ENCODE data around the gene SGF29. TPM values are rescaled to one million over a fixed set of nuclear protein-coding genes. Genes with fewer than 3 reads are reported as not detected.
"Not testable (repeated sequence)": the region's sequence is repeated elsewhere in the genome, so short reads cannot be mapped to it uniquely, and the experiment has no call there.

SGF29 gene
- total and polyA plus RNA-seq, 2 of the 8 experiments (the other 6 are each of a cell fraction or from before 2014, with no cell fraction given): 3.1 to 22.7 TPM

- H4K20me1 ChIP-seq (replicated peaks in 1 of 2; ENCODE audit: control insufficient read depth in 1 of 2, insufficient read depth in 2 of 2, low read length in 2 of 2); H3K4me1 ChIP-seq (replicated peaks in 1 of 4; ENCODE audit: control insufficient read depth in 3 of 4, insufficient read depth in 4 of 4, low read length in 3 of 4); H3K23ac ChIP-seq (ENCODE audit: insufficient read length); H4K8ac ChIP-seq (ENCODE audit: extremely low read depth, insufficient read depth, low read length); H3K56ac ChIP-seq (replicated peaks; ENCODE audit: insufficient read length, low read depth, low read length); H3K27ac ChIP-seq (ENCODE audit: low read depth, low read length); H2AFZ ChIP-seq (ENCODE audit: low read length); H3K36me3 ChIP-seq (ENCODE audit: control insufficient read depth in 2 of 4, insufficient read depth in 4 of 4, low read length in 3 of 4); H2BK120ac ChIP-seq (replicated peaks; ENCODE audit: low read depth, low read length); FAIRE-seq; H2BK5ac ChIP-seq (ENCODE audit: low read depth, low read length); H3K4me2 ChIP-seq (ENCODE audit: insufficient read depth in 1 of 2, low read depth in 2 of 2, low read length in 2 of 2); DNase-seq (ENCODE audit: low read depth in 1 of 2, low spot score in 2 of 2); H3K18ac ChIP-seq (ENCODE audit: extremely low read depth, low read length); H2BK20ac ChIP-seq (ENCODE audit: low read length); H3K9ac ChIP-seq (replicated peaks in 1 of 4; ENCODE audit: extremely low read depth in 1 of 4, low read depth in 3 of 4, low read length in 3 of 4); H2BK15ac ChIP-seq (ENCODE audit: low read length); H2AK5ac ChIP-seq (ENCODE audit: low read depth, low read length); H3K79me2 ChIP-seq (ENCODE audit: control insufficient read depth in 1 of 2, insufficient read depth in 2 of 2, low read length in 2 of 2); H3K23me2 ChIP-seq (ENCODE audit: low read depth, low read length); H4K5ac ChIP-seq (ENCODE audit: insufficient read length, low read depth, low read length); H3K27me3 ChIP-seq (replicated peaks in 1 of 4; ENCODE audit: control insufficient read depth in 3 of 4, extremely low read depth in 1 of 4, insufficient read depth in 3 of 4, low read length in 3 of 4); H2BK12ac ChIP-seq (ENCODE audit: low read depth, low read length); H3K14ac ChIP-seq (ENCODE audit: insufficient read length); H3K79me1 ChIP-seq (ENCODE audit: low read depth, low read length); H3K4me3 ChIP-seq (ENCODE audit: extremely low read depth in 1 of 4, insufficient read depth in 2 of 4, low read depth in 3 of 4, low read length in 4 of 4); H3K9me3 ChIP-seq (ENCODE audit: insufficient read depth in 2 of 2, low read depth in 1 of 2, low read length in 1 of 2); H3K4ac ChIP-seq (replicated peaks; ENCODE audit: insufficient read length, low read depth, low read length); H4K91ac ChIP-seq (replicated peaks; ENCODE audit: insufficient read length, low read length): not testable (repeated sequence)
- 94% methylated on average over 7 of the region's 7 CpGs; no CpG with 5 or more reads in 1 of the 2 experiments for whole genome bisulfite sequencing, 2 experiments (ENCODE audit: extremely low coverage in 1 of 2, insufficient coverage in 1 of 2, insufficient read length in 1 of 2, insufficient replicate concordance in 2 of 2, low coverage in 1 of 2, low lambda C conversion rate in 2 of 2, missing lambda C conversion rate in 1 of 2)
- CTCF ChIA-PET (ENCODE audit: partially characterized antibody): interaction anchor here (0.6 to 2.6 kb wide), 11 partner anchors 12 to 1539 kb away, joined by 3 to 7 read pairs (median 3); no protein-coding TSS in a partner anchor
- POLR2A ChIA-PET (ENCODE audit: partially characterized antibody): interaction anchor here (0.6 to 1.0 kb wide), 3 partner anchors 36 to 113 kb away, joined by 3 to 5 read pairs (median 3); partner anchors contain the start of gene SGF29
These were observed 62.5 kb downstream of the SGF29 start for GRCh38 chr16:28616224-28616577.

Measured in H1 (cell line).